Panc1 (cell line): ENCODE data around the gene PTDSS2. TPM values are rescaled to one million over a fixed set of nuclear protein-coding genes. Genes with fewer than 3 reads are reported as not detected.

ENCODE experiments used
- ATAC-seq: fragments of 200-7000 bp; cut with Tn5 transposase; 2 replicates; pipeline ENCODE4 v1.9.1; 2020; ENCODE audit warnings: mild to moderate bottlenecking, moderate library complexity
- BruUV-seq: library from RNA; stranded (reverse); fragments of 400-500 nt; replicated peaks from 2 replicates; lab custom pipeline; 2021; lab: Mats Ljungman, UMichigan
- CTCF ChIA-PET: fragments of 300-600 bp; sonication (Branson Sonifier 250); formaldehyde crosslinking; loops from one replicate; lab custom pipeline; 2022; ENCODE audit warnings: antibody characterized with exemption; lab: Charles Lee
- POLR2A ChIA-PET: fragments of 300-600 bp; sonication (Branson Sonifier 250); formaldehyde crosslinking; loops from one replicate; lab custom pipeline; 2022; ENCODE audit warnings: antibody characterized with exemption; lab: Charles Lee
- DNase-seq: peaks from one replicate; pipeline ENCODE4 v3.0.0-alpha.2; 2010; ENCODE audit warnings: low read depth, low spot score
- H3K27ac ChIP-seq: 2 replicates; pipeline ENCODE4 v1.5.1; 2011; ENCODE audit warnings: mild to moderate bottlenecking, low read length, inconsistent platforms
- H3K27me3 ChIP-seq: fragments of 200-500 bp; sonication (Bioruptor generic); 2 replicates; pipeline ENCODE4 v1.6.0; 2014; ENCODE audit warnings: low read length, inconsistent platforms; ENCODE audit not compliant: control insufficient read depth, insufficient read depth
- H3K36me3 ChIP-seq: fragments of 200-500 bp; sonication (Bioruptor generic); 2 replicates; pipeline ENCODE4 v1.5.1; 2014; ENCODE audit warnings: inconsistent platforms, mild to moderate bottlenecking, low read length, moderate library complexity; ENCODE audit not compliant: control insufficient read depth, insufficient read depth
- H3K4me1 ChIP-seq: 2 replicates; pipeline ENCODE4 v1.5.1; 2011; ENCODE audit warnings: inconsistent platforms, mild to moderate bottlenecking, low read length, moderate library complexity; ENCODE audit not compliant: control insufficient read depth, insufficient read depth
- H3K4me3 ChIP-seq, 2 experiments: 2 replicates each; pipeline ENCODE4 v1.5.1; 2011 to 2012; ENCODE audit warnings: low read depth in 2 of 2, low read length in 2 of 2, mild to moderate bottlenecking in 2 of 2, inconsistent platforms in 1 of 2, moderate library complexity in 1 of 2
- H3K9me3 ChIP-seq: fragments of 200-500 bp; sonication (Bioruptor generic); 2 replicates; pipeline ENCODE4 v1.5.1; 2014; ENCODE audit warnings: low read depth, mild to moderate bottlenecking, inconsistent platforms, low read length, moderate library complexity; ENCODE audit not compliant: control insufficient read depth, insufficient read depth
- CTCF ChIP-seq: fragments of 450-650 bp; IDR thresholded peaks from 2 replicates; pipeline ENCODE4 v1.5.1; 2017; ENCODE audit warnings: mild to moderate bottlenecking
- POLR2AphosphoS5 ChIP-seq: IDR thresholded peaks from 2 replicates; pipeline ENCODE4 v1.6.1; 2012; ENCODE audit warnings: mild to moderate bottlenecking, low read depth, low read length, moderate library complexity
- REST ChIP-seq, 2 experiments: IDR thresholded peaks; 2 replicates each; pipeline ENCODE4 v1.6.1; 2011 to 2012; ENCODE audit warnings: low read depth in 2 of 2, control low read depth in 1 of 2, low read length in 1 of 2, mild to moderate bottlenecking in 1 of 2, moderate library complexity in 1 of 2; ENCODE audit not compliant: insufficient read depth in 1 of 2
- SIN3A ChIP-seq: IDR thresholded peaks from 2 replicates; pipeline ENCODE4 v1.6.1; 2012; ENCODE audit warnings: low read depth, mild to moderate bottlenecking, low read length, moderate library complexity, borderline replicate concordance; ENCODE audit not compliant: insufficient read depth
- TCF7L2 ChIP-seq: IDR thresholded peaks from 2 replicates; pipeline ENCODE4 v1.6.1; 2011; ENCODE audit warnings: mild to moderate bottlenecking, low read depth, low read length, inconsistent platforms
- in situ Hi-C: cut with HindIII; loops from 2 replicates; pipeline ENCODE4 v1.10.0; 2016; ENCODE audit warnings: low sequenced_read_pairs, low pct_unique_long_range_greater_than_20kb
- intact Hi-C: fragments of 100-400 bp; cut with micrococcal nuclease; formaldehyde crosslinking; loops from one replicate; pipeline ENCODE4 v1.10.0; 2022; ENCODE audit not compliant: unreplicated experiment
- total RNA-seq: library from RNA; stranded (reverse); gene quantifications from one replicate; pipeline ENCODE4 v1.2.1, GENCODE V29; 2021; ENCODE audit not compliant: unreplicated experiment

PTDSS2 gene
- total RNA-seq, 1 experiment from 2014 or later: 103 TPM

- H3K27ac ChIP-seq: no peak overlapping the region
- peaks cover 2% of the 10 kb centered on the region; the same call in 1 of the 2 replicates for H3K36me3 ChIP-seq
- peaks cover 2% of the 10 kb centered on the region; the same call in 1 of the 2 replicates for H3K4me1 ChIP-seq
- H3K4me3 ChIP-seq: no peak overlapping the region
- CTCF ChIA-PET: no interaction called here
- no peak for ATAC-seq
- intact Hi-C loops: no loop called here
- in situ Hi-C loops: no loop called here
- POLR2A ChIA-PET: no interaction called here
- no TSS peak for BruUV-seq
- peaks cover 3% of the 10 kb centered on the region; the same call in 1 of the 2 replicates for H3K9me3 ChIP-seq
- H3K27me3 ChIP-seq: no peaks in the 10 kb centered on the region
- TF ChIP-seq REST (IDR thresholded peaks at IDR 0.05; ENCODE audit: insufficient read depth in 1 of 2, low read depth in 2 of 2, low read length in 1 of 2) (no peak), TCF7L2 (no peak), CTCF (no peak), SIN3A (no peak), POLR2AphosphoS5 (no peak; the same call in 1 of the 2 replicates)
- no peak for DNase-seq
Observed at GRCh38 chr11:512761-513595, 62.9 kb downstream of the PTDSS2 start.

- no TSS peak for BruUV-seq
- in situ Hi-C loops: no loop called here
Observed at GRCh38 chr11:514606-515005, 64.5 kb downstream of the PTDSS2 start.

More at GRCh38 chr11:514606-515005, 64.5 kb downstream of the PTDSS2 start:
- ATAC-seq (no peak), DNase-seq (no peak)
- Histone ChIP-seq H3K9me3 (peaks cover 3% of the 10 kb centered on the region; the same call in 1 of the 2 replicates), H3K27ac (no peak overlapping the region), H3K27me3 (no peaks in the 10 kb centered on the region), H3K4me1 (peaks cover 6% of the 10 kb centered on the region; the same call in 1 of the 2 replicates), H3K4me3 (no peak overlapping the region), H3K36me3 (no peaks in the 10 kb centered on the region; the same call in 1 of the 2 replicates)
- intact Hi-C loops: loop anchor here (5.0 kb wide), 1 partner anchor 62 kb away; the partner anchor contains the start of gene PTDSS2
- TF ChIP-seq CTCF: no peak
- TF ChIP-seq REST (IDR thresholded peaks at IDR 0.05; ENCODE audit: insufficient read depth in 1 of 2, low read depth in 2 of 2, low read length in 1 of 2): no peak
- TF ChIP-seq POLR2AphosphoS5: no peak
- no peak for TF ChIP-seq TCF7L2
- no peak for TF ChIP-seq SIN3A
- POLR2A ChIA-PET: no interaction called here
- CTCF ChIA-PET: no interaction called here
